Osteoblast (primary cell): ENCODE data around the gene PTH2. TPM values are rescaled to one million over a fixed set of nuclear protein-coding genes. Genes with fewer than 3 reads are reported as not detected.
"Not testable (repeated sequence)": the region's sequence is repeated elsewhere in the genome, so short reads cannot be mapped to it uniquely, and the experiment has no call there.

Experiments
- DNase-seq: peaks from one replicate; pipeline ENCODE4 v3.0.0; 2011; ENCODE audit warnings: low spot score, mixed read lengths; ENCODE audit not compliant: insufficient read length; ENCODE audit errors: missing footprints
- H2AFZ ChIP-seq: 2 replicates; pipeline ENCODE4 v1.6.0; 2011; ENCODE audit warnings: mild to moderate bottlenecking, low read length
- H3K27ac ChIP-seq: 2 replicates; pipeline ENCODE4 v1.5.1; 2011; ENCODE audit warnings: mild to moderate bottlenecking, low read depth, low read length, moderate library complexity
- H3K27me3 ChIP-seq: 2 replicates; pipeline ENCODE4 v1.6.0; 2012; ENCODE audit warnings: mild to moderate bottlenecking, control low read depth, inconsistent platforms, low read length, moderate library complexity; ENCODE audit not compliant: insufficient read depth
- H3K36me3 ChIP-seq: 2 replicates; pipeline ENCODE4 v1.5.1; 2011; ENCODE audit warnings: mild to moderate bottlenecking, low read length, control low read depth, moderate library complexity; ENCODE audit not compliant: insufficient read depth
- H3K4me1 ChIP-seq: 2 replicates; pipeline ENCODE4 v1.5.1; 2011; ENCODE audit warnings: mild to moderate bottlenecking, low read length, control low read depth, moderate library complexity; ENCODE audit not compliant: insufficient read depth
- H3K4me2 ChIP-seq: 2 replicates; pipeline ENCODE4 v1.6.0; 2011; ENCODE audit warnings: mild to moderate bottlenecking, low read length; ENCODE audit not compliant: insufficient read depth
- H3K4me3 ChIP-seq: fragments of 200-600 bp; sonication (generic); 3 replicates; pipeline ENCODE4 v1.5.1; 2012; ENCODE audit warnings: mild to moderate bottlenecking, low read length, inconsistent platforms; ENCODE audit not compliant: insufficient read depth
- H3K79me2 ChIP-seq: 2 replicates; pipeline ENCODE4 v1.6.0; 2012; ENCODE audit warnings: mild to moderate bottlenecking, low read length, control low read depth, inconsistent platforms; ENCODE audit not compliant: insufficient read depth
- H3K9me3 ChIP-seq: 2 replicates; pipeline ENCODE4 v1.5.1; 2011; ENCODE audit warnings: low read depth, low read length, control low read depth
- H4K20me1 ChIP-seq: 2 replicates; pipeline ENCODE4 v1.6.0; 2012; ENCODE audit warnings: mild to moderate bottlenecking, low read length, control low read depth; ENCODE audit not compliant: insufficient read depth
- total RNA-seq: library from RNA; depleted of rRNA; stranded (reverse); fragments of >200 nt; gene quantifications from 2 replicates; pipeline ENCODE4 v1.2.3, GENCODE V29; 2012
- TF ChIP-seq, protein P1 (sequence below): IDR thresholded peaks from 2 replicates; pipeline ENCODE4 v1.5.1; 2011; ENCODE audit warnings: mild to moderate bottlenecking, low read depth, low read length, moderate library complexity; ENCODE audit errors: extremely low read depth

The PTH2 gene
- total RNA-seq, 1 donor, result not detected

DNA sequence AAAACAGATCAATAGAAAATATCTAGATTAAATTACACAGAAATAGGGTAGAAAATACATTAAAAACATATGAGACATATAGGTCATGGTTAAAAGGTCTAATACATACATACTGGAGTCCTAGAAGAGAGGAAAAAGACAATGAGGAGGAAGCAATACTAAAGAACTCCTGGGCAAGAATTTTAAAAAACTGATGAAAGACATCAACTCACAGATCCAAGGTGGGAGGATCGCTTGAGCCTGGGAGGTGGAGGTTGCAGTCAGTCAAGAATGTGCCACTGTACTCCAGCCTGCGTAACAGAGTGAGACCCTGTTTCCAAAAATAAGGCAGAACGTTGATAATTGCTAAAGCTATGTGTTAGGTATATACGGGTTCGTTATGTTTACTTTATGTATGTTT lies 40.6 kb downstream of the PTH2 start:
- Histone ChIP-seq H3K4me2 (no peak overlapping the region), H3K4me3 (no peak overlapping the region), H2AFZ (no peak overlapping the region), H3K27ac (no peak overlapping the region), H3K36me3 (no peaks in the 10 kb centered on the region), H3K4me1 (no peaks in the 10 kb centered on the region), H4K20me1 (no peaks in the 10 kb centered on the region), H3K79me2 (no peaks in the 10 kb centered on the region), H3K9me3 (peaks cover 3% of the 10 kb centered on the region), H3K27me3 (peaks cover 3% of the 10 kb centered on the region)
- TF ChIP-seq, protein P1, sequence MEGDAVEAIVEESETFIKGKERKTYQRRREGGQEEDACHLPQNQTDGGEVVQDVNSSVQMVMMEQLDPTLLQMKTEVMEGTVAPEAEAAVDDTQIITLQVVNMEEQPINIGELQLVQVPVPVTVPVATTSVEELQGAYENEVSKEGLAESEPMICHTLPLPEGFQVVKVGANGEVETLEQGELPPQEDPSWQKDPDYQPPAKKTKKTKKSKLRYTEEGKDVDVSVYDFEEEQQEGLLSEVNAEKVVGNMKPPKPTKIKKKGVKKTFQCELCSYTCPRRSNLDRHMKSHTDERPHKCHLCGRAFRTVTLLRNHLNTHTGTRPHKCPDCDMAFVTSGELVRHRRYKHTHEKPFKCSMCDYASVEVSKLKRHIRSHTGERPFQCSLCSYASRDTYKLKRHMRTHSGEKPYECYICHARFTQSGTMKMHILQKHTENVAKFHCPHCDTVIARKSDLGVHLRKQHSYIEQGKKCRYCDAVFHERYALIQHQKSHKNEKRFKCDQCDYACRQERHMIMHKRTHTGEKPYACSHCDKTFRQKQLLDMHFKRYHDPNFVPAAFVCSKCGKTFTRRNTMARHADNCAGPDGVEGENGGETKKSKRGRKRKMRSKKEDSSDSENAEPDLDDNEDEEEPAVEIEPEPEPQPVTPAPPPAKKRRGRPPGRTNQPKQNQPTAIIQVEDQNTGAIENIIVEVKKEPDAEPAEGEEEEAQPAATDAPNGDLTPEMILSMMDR, result no peak
- DNase-seq, result no peak

- Histone ChIP-seq H2AFZ (no peak overlapping the region), H3K4me3 (no peak overlapping the region), H3K27me3 (peaks cover 3% of the 10 kb centered on the region), H3K79me2 (no peaks in the 10 kb centered on the region), H3K9me3 (peaks cover 3% of the 10 kb centered on the region), H3K4me1 (no peaks in the 10 kb centered on the region), H3K4me2 (no peak overlapping the region), H3K36me3 (no peaks in the 10 kb centered on the region), H4K20me1 (no peaks in the 10 kb centered on the region), H3K27ac (no peak overlapping the region)
- no peak for DNase-seq
- TF ChIP-seq, protein P1, result no peak
These were observed 42.9 kb downstream of the PTH2 start for GRCh38 chr19:49380391-49380790.

DNA sequence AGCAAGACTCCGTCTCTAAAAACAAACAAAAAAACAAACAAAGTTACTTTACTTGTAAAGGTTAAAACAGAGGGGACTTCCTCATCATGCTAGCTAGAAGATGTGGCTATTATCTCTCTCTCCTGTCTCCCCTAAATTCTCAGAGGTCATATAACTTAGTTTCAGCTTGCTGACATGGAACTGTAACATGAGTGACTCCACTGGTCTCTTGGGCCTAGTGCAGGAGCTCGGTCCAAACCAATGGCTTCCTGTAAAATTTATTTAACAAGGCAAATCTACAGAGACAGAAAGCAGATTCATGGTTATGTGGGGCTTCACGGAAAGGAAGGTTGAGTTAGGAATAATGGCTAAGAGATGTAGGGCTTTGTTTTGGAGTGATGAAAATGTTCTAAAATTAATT lies 44.7 kb downstream of the PTH2 start:
- peak overlapping the region; percentile 35 for H2AFZ ChIP-seq

GRCh38 chr19:49374665-49375434 lies 48.4 kb downstream of the PTH2 start:
- H2AFZ ChIP-seq, result no peak overlapping the region
- H3K9me3 ChIP-seq, result peaks cover 2% of the 10 kb centered on the region
- no peak overlapping the region for H3K4me3 ChIP-seq
- no peaks in the 10 kb centered on the region for H3K27me3 ChIP-seq
- H3K79me2 ChIP-seq, result no peaks in the 10 kb centered on the region
- no peaks in the 10 kb centered on the region for H3K4me1 ChIP-seq
- H3K4me2 ChIP-seq, result no peak overlapping the region
- no peak overlapping the region for H3K27ac ChIP-seq
- TF ChIP-seq, protein P1, result no peak
- DNase-seq, result peak; percentile 74
- no peaks in the 10 kb centered on the region for H4K20me1 ChIP-seq
- H3K36me3 ChIP-seq, result no peaks in the 10 kb centered on the region

More for the DNA sequence above, 44.7 kb downstream of the PTH2 start:
- TF ChIP-seq, protein P1, result no peak
- no peaks in the 10 kb centered on the region for H3K79me2 ChIP-seq
- H3K36me3 ChIP-seq, result no peaks in the 10 kb centered on the region
- H3K27me3 ChIP-seq, result peaks cover 3% of the 10 kb centered on the region
- DNase-seq, result no peak
- no peak overlapping the region for H3K4me2 ChIP-seq
- no peaks in the 10 kb centered on the region for H4K20me1 ChIP-seq
- no peaks in the 10 kb centered on the region for H3K4me1 ChIP-seq
- H3K27ac ChIP-seq, result no peak overlapping the region
- H3K9me3 ChIP-seq, result peaks cover 3% of the 10 kb centered on the region
- no peak overlapping the region for H3K4me3 ChIP-seq

DNA sequence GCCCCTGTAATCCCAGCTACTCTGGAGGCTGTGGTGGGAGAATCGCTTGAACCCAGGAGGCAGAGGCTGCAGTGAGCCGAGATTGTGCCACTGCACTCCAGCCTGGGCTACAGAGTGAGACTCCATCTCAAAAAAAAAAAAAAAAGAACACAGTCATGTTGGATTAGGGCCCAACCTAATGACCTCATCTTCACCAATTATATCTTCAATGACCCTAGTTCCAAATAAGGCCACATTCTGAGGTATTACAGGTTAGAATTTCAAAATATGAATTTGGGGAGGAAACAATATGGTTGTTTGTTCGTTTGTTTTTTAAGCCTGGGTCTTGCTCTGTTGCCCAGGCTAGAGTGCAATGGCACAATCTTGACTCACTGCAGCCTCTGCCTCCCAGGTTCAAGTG lies 50.1 kb downstream of the PTH2 start:
- not testable (repeated sequence) for H3K4me3 ChIP-seq, H4K20me1 ChIP-seq, H3K79me2 ChIP-seq, H2AFZ ChIP-seq, H3K4me1 ChIP-seq, H3K9me3 ChIP-seq, H3K27me3 ChIP-seq, H3K4me2 ChIP-seq, H3K36me3 ChIP-seq, DNase-seq, H3K27ac ChIP-seq
